Esophagus (tissue), 2 donors: ENCODE measurements around the gene XDH. TPM values are rescaled to one million over a fixed set of nuclear protein-coding genes. Genes with fewer than 3 reads are reported as not detected.

Experiments used
- H3K27ac ChIP-seq, 2 donors: one replicate each; pipeline ENCODE4 v1.5.1; 2013; ENCODE audit warnings: low read depth in 2 of 2, mild to moderate bottlenecking in 2 of 2, inconsistent platforms in 1 of 2, low read length in 1 of 2, moderate library complexity in 1 of 2
- H3K27me3 ChIP-seq, 2 donors: one replicate each; pipeline ENCODE4 v1.6.1; 2013; ENCODE audit warnings: low read length in 2 of 2, control low read depth in 1 of 2, mild to moderate bottlenecking in 1 of 2; ENCODE audit not compliant: insufficient read depth in 2 of 2, control insufficient read depth in 1 of 2
- H3K36me3 ChIP-seq, 2 donors: one replicate each; pipeline ENCODE4 v1.6.1; 2013; ENCODE audit warnings: low read length in 1 of 2; ENCODE audit not compliant: control insufficient read depth in 2 of 2, insufficient read depth in 2 of 2
- H3K4me1 ChIP-seq, 2 donors: one replicate each; pipeline ENCODE4 v1.6.1; 2013; ENCODE audit warnings: low read length in 1 of 2; ENCODE audit not compliant: control insufficient read depth in 2 of 2, insufficient read depth in 2 of 2
- H3K4me3 ChIP-seq, 2 donors: one replicate each; pipeline ENCODE4 v1.5.1; 2013; ENCODE audit warnings: low read length in 2 of 2, mild to moderate bottlenecking in 2 of 2, low read depth in 1 of 2, moderate library complexity in 1 of 2
- H3K9me3 ChIP-seq, 2 donors: one replicate each; pipeline ENCODE4 v1.6.1; 2013; ENCODE audit warnings: mild to moderate bottlenecking in 2 of 2, low read depth in 1 of 2, low read length in 1 of 2, moderate library complexity in 1 of 2; ENCODE audit not compliant: control insufficient read depth in 2 of 2, insufficient read depth in 1 of 2
- WGBS, 2 donors: extraction: QIAGEN DNeasy Blood & Tissue Kit; methylation state at CpG; one replicate each; pipeline ENCODE4 v1.1.7; 2013; 5-methylcytosine and 5-hydroxymethylcytosine counted together
- polyA plus RNA-seq, 2 donors: library from polyadenylated mRNA; stranded (reverse); fragments of 200-250 nt; gene quantifications; one replicate each; pipeline ENCODE4 v1.2.3, GENCODE V29; 2013
- donor health status: healthy with polysubstance abuse.
- donor health status: Bipolar disorder and iron deficiency.

XDH gene
- polyA plus RNA-seq, 2 donors: 4.0 to 4.7 TPM

DNA sequence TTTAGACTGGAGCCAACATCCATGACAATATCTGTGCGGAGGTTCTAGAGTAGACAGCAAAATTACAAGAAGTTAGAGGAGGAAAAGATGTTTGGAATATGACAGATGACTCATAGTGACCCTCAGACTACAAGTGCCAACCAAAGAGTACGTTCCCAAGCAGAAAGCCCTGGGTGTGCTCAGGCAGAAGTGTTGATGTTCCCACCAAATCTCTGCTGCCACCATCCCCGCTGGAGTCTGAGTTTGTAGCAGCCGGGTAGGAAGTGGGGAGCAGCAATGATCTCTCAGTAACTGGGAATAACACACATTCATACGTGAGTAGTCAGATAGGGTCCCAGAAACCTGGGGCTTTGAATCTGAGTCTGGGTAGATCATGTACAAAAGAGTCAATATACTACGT lies 73.2 kb downstream of the XDH start:
- Histone ChIP-seq H3K27me3 (no peaks in the 10 kb centered on the region), H3K27ac (no peak overlapping the region), H3K4me3 (no peak overlapping the region), H3K9me3 (no peaks in the 10 kb centered on the region), H3K4me1 (no peaks in the 10 kb centered on the region), H3K36me3 (no peaks in the 10 kb centered on the region)
- whole genome bisulfite sequencing, 2 donors: 75 to 79% methylated on average over 6 of the region's 6 CpGs

DNA sequence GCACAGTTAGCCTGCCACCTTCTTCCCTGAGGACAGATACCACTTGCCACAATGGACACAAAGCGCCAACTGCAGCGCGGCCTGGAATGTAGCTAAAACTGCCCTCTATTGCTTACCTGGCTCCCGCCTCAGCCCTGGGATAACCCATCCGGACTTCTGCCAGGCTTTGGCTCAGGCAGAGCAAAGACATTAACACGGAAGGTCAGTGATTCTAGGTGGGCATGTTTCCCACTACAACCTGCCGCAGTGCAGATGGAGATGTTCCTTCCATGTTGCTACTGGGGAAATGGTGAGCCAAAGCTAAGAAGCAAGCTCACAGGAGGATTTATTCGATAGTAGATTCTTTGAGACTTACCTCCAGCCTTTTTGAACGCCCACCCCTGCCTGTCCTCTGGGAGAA lies 74.8 kb downstream of the XDH start:
- WGBS, 2 donors: 91 to 95% methylated on average over 9 of the region's 9 CpGs

DNA sequence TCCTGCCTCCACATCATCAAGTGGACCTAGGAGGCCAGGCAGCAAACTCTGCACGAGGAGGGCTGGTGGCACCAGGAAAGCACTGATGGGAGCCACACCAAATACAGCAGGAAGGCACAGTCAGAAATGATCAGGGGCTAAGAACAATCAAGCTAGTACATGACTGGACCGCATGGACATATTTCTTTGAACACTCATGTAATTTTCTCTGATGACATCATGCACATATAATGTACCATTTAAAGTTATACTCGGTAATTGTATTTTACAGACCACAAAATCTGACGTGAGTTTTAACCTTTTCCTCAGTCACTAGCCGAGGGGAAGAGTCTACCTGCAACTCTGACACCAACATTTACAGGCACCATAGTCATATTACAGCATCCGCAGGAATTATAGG lies 76.7 kb downstream of the XDH start:
- 66 to 74% methylated on average over 6 of the region's 6 CpGs for WGBS, 2 donors

More for the DNA sequence above, 74.8 kb downstream of the XDH start:
- H3K27me3 ChIP-seq: no peaks in the 10 kb centered on the region
- H3K36me3 ChIP-seq: no peaks in the 10 kb centered on the region
- no peaks in the 10 kb centered on the region for H3K9me3 ChIP-seq
- H3K27ac ChIP-seq: no peak overlapping the region
- no peak overlapping the region for H3K4me3 ChIP-seq
- no peaks in the 10 kb centered on the region for H3K4me1 ChIP-seq

DNA sequence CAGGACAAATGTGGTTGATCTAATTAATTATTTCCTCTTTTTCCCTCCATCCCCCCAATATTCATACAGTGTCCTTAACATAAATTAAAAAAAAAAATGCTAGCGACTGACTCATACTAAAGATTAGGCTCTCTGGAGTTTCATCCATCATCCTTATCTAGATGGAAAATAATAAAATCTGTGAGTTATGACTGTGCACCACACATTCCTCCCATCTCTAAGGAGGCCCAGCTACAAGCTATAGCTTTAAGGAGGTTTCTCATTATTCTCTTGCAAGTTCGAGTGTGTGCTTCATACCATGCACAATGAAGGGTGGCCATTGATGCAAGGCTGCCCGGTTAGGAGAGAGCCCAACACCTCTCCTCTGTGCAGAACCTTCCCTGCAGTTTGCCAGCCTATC lies 77.3 kb downstream of the XDH start:
- no peak overlapping the region for H3K27ac ChIP-seq
- H3K4me3 ChIP-seq: no peak overlapping the region
- no peaks in the 10 kb centered on the region for H3K4me1 ChIP-seq
- WGBS, 2 donors: 76 to 80% methylated on average over 3 of the region's 3 CpGs
- H3K27me3 ChIP-seq: no peaks in the 10 kb centered on the region
- no peaks in the 10 kb centered on the region for H3K9me3 ChIP-seq
- H3K36me3 ChIP-seq: no peaks in the 10 kb centered on the region

More for the DNA sequence above, 76.7 kb downstream of the XDH start:
- Histone ChIP-seq H3K27ac (no peak overlapping the region), H3K36me3 (no peaks in the 10 kb centered on the region), H3K4me1 (no peaks in the 10 kb centered on the region), H3K27me3 (no peaks in the 10 kb centered on the region), H3K9me3 (no peaks in the 10 kb centered on the region), H3K4me3 (no peak overlapping the region)

DNA sequence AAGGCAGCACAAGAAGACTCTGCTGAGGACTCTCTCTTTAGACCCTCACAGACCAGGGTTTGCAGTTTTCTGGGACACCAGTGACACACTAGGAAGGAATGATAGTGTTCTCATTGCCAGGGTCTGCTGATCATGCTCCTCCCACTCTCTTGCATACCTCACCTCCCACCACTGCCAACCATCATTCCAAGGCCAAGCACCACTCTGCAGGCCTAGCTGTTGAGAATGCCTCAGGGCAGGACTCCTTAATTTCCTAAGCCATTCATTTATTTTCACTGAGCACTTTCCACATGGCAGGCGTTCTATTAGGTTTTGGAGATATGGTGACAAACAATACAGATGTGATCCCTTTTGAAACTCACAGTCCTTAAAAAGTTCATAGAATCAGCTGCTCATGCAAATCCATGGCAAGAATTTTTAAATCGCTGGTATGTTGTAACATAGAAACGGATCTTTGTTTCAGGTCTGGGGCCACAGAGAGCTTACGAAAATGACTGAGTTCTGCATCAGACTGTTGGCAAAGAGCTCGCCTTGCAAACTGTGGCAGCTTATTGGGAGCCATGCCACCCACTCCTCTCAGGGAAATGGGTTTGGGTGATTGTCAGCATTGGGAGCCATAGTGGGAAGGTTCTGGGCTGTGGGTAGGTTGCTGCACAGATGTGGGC lies 78.5 kb downstream of the XDH start:
- Histone ChIP-seq H3K27ac (no peak overlapping the region), H3K9me3 (no peaks in the 10 kb centered on the region), H3K4me1 (no peaks in the 10 kb centered on the region), H3K36me3 (no peaks in the 10 kb centered on the region), H3K27me3 (no peaks in the 10 kb centered on the region), H3K4me3 (no peak overlapping the region)
- WGBS, 2 donors: 56 to 62% methylated on average over 5 of the region's 5 CpGs

DNA sequence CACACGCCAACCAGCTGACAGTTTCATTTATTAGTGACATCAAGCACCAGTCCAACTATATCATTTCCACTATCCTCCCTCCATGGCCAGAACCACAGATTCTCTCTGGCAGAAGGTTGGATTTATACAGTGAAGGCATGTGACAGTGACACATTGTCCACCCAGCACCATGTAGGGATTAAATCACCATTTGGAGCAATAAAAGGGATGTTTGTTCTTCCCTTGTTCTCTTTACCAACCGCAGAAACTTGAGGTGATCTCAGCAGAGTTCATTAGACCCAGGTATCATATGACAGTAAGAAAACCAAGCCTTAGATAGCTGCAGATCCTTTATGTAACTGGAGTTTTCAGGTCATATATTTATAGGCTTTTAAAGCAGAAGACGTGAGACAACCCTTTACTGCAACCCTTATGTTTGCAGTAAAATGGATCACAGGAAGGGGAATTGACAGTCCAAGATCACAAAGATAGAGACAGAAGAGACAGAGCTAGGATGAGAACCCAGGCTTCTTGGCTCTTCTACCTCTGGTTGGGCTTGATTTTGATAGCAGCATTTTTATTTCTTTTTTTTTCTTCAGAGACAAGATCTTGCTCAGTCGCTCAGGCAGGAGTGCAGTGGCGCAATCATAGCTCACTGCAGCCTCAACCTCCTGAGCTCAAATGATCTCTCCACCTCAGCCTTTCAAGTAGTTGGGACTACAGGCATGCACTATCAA lies 80.1 kb downstream of the XDH start:
- Histone ChIP-seq H3K27me3 (no peaks in the 10 kb centered on the region), H3K4me3 (no peak overlapping the region), H3K27ac (no peak overlapping the region), H3K4me1 (no peaks in the 10 kb centered on the region), H3K9me3 (no peaks in the 10 kb centered on the region), H3K36me3 (no peaks in the 10 kb centered on the region)
- 82% methylated on average over 5 of the region's 5 CpGs for WGBS, 2 donors

DNA sequence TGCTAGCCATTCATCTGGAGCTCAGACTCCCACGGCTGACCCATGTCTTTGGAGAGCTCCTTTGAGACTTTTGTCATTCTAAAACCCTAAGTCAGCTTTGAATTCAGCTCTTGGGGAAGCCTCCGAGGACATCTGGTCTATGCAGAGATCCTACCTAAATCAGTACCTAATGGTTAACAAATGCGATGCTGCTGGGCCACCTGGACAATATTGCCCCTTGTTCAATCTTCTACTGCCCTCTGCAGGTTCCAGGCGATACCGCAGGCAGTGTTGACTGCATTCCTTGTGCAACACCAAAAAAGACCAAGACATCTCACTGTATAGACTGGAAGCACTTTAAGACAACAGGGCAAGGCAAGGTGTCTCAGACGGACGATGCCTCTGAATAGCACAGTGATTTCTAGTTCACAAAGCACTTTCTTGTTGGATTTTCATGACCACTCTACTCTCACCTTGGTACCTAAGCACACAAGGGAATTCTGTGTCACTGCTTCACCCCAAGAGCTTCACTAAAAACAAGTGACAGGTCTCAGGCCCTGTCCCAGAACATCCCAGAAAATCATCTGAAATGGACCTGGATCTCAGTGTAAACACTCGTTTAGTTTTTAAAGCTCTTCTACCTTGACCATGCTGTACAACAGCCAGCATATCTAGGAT lies 80.9 kb downstream of the XDH start:
- Histone ChIP-seq H3K4me3 (no peak overlapping the region), H3K27ac (no peak overlapping the region), H3K4me1 (no peaks in the 10 kb centered on the region), H3K36me3 (no peaks in the 10 kb centered on the region), H3K27me3 (no peaks in the 10 kb centered on the region), H3K9me3 (no peaks in the 10 kb centered on the region)
- 11% methylated on average over 8 of the region's 8 CpGs for WGBS, 2 donors

DNA sequence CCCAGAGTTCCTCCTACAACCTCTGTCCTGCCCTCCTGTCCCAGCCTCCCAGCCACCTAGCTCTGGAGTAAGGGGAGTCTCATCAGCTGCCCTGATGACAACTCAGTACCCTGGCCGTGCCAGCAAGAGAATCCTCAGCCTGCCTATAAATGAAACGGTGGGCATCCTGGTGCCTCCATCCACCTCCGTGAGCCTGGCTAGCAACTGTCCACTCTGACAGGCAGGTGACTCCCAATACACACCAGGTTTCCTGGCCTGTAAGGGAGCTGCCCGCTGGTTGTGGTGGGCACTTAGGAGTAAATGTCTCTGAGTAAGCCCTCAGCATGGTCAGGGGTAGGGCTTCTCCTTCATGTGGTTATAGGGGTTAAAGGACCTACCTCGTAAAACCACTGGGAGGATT lies 81.5 kb downstream of the XDH start:
- WGBS, 2 donors: 82 to 83% methylated on average over 5 of the region's 5 CpGs
- no peaks in the 10 kb centered on the region for H3K36me3 ChIP-seq

DNA sequence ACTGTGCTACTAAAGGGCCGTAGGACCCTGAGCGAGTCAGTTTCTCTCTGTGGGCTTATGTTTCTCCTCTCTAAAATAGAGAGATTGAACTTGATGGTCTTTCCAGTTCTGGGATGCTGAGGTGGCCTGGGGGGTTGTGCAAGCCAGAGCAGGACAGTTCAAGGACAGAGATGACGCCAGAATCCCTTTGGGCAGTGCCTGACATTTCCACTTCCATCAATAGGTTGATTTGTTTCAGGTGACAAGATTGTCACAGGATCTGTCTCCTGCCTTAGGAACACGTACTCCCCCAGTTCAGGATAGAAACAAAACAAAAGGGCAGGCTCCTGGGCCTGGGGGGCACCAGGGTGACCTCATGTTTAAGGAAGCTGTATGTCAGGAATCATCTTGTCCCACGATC lies 82.0 kb downstream of the XDH start:
- no peaks in the 10 kb centered on the region for H3K27me3 ChIP-seq
- no peak overlapping the region for H3K4me3 ChIP-seq
- no peaks in the 10 kb centered on the region for H3K4me1 ChIP-seq
- H3K9me3 ChIP-seq: no peaks in the 10 kb centered on the region
- no peak overlapping the region for H3K27ac ChIP-seq
- H3K36me3 ChIP-seq: no peaks in the 10 kb centered on the region
- 79 to 83% methylated on average over 5 of the region's 5 CpGs for WGBS, 2 donors

More for the DNA sequence above, 81.5 kb downstream of the XDH start:
- Histone ChIP-seq H3K9me3 (no peaks in the 10 kb centered on the region), H3K27me3 (no peaks in the 10 kb centered on the region), H3K27ac (no peak overlapping the region), H3K4me1 (no peaks in the 10 kb centered on the region), H3K4me3 (no peak overlapping the region)
